ENCODE data around the gene MYLK2. TPM values are rescaled to one million over a fixed set of nuclear protein-coding genes. Genes with fewer than 3 reads are reported as not detected.

Gene MYLK2
- total RNA-seq, 2 experiments from 2014 or later, result not detected

DNA sequence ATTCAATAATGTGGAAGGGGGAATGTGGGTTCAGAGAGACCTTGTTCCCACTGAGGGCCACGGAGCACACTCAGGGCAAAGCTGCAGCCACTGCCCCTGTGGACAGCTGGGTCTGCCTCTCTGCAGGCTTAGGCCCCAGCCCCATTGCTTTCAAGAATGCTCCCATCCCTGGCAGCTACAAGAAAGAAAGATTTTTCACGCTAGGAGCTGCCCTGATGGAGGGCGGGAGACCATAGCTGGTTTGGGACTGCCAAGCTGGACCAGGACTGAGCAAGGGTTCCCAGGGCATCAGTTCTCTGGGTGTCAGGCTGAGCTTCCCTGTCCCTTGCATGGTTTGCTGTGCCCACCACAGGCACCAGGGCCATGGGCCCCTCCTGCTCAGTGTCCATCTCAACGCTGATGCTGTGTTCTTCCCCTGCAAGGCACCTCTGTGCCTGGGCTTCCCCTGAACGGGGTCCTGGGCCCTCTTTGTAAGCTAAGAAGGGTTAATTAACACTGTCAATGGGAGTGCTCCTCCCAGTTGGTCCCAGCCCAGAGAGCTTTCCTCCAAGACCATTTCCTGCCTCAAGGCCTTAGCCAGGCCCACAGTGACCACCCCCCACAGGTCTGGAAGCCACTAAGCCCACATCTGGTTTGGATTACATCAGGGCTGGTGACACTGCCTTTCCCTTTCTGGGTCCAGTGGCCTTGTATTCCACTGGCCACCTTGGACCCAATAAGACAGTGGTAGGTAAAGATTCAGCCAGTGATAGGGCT lies 17.9 kb downstream of the MYLK2 start:
- ChIA-PET POLR2A (no interaction called here), CTCF (no interaction called here)
- no peaks in the 10 kb centered on the region for H3K27me3 ChIP-seq (ENCODE audit: control insufficient read depth in 1 of 2, insufficient read depth in 2 of 2, low read length in 2 of 2)
- no peaks in the 10 kb centered on the region for H3K27me3 Mint-ChIP-seq
- intact Hi-C loops (cut with DNase I, micrococcal nuclease), result no loop called here
- H3K36me3 Mint-ChIP-seq (ENCODE audit: low read depth), result no peaks in the 10 kb centered on the region
- TF ChIP-seq, protein P1, sequence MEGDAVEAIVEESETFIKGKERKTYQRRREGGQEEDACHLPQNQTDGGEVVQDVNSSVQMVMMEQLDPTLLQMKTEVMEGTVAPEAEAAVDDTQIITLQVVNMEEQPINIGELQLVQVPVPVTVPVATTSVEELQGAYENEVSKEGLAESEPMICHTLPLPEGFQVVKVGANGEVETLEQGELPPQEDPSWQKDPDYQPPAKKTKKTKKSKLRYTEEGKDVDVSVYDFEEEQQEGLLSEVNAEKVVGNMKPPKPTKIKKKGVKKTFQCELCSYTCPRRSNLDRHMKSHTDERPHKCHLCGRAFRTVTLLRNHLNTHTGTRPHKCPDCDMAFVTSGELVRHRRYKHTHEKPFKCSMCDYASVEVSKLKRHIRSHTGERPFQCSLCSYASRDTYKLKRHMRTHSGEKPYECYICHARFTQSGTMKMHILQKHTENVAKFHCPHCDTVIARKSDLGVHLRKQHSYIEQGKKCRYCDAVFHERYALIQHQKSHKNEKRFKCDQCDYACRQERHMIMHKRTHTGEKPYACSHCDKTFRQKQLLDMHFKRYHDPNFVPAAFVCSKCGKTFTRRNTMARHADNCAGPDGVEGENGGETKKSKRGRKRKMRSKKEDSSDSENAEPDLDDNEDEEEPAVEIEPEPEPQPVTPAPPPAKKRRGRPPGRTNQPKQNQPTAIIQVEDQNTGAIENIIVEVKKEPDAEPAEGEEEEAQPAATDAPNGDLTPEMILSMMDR (IDR thresholded peaks at IDR 0.05), result no peak
- H3K27ac Mint-ChIP-seq, result no peak overlapping the region
- DNase-seq (no peak), ATAC-seq (ENCODE audit: poor library complexity) (no peak)
- H3K4me1 Mint-ChIP-seq (ENCODE audit: low read depth), result no peaks in the 10 kb centered on the region
- H3K36me3 ChIP-seq (ENCODE audit: insufficient read depth, low read length), result no peaks in the 10 kb centered on the region
- no peak overlapping the region for H3K27ac ChIP-seq (ENCODE audit: low read depth in 1 of 2, low read length in 2 of 2)
- H3K4me3 Mint-ChIP-seq, result no peak overlapping the region
- no peaks in the 10 kb centered on the region for H3K9me3 Mint-ChIP-seq
- H3K4me3 ChIP-seq (ENCODE audit: low read length), result no peak overlapping the region
- H3K4me1 ChIP-seq (ENCODE audit: insufficient read depth, low read length), result peaks cover 12% of the 10 kb centered on the region
- no peaks in the 10 kb centered on the region for H3K9me3 ChIP-seq (ENCODE audit: control insufficient read depth in 1 of 2, insufficient read depth in 1 of 2, low read length in 2 of 2)

- Mint-ChIP-seq H3K9me3 (no peaks in the 10 kb centered on the region), H3K4me3 (no peak overlapping the region), H3K27ac (no peak overlapping the region), H3K27me3 (no peaks in the 10 kb centered on the region), H3K36me3 (ENCODE audit: low read depth) (no peaks in the 10 kb centered on the region), H3K4me1 (ENCODE audit: low read depth) (no peaks in the 10 kb centered on the region)
- intact Hi-C loops (cut with DNase I, micrococcal nuclease), result no loop called here
- POLR2A ChIA-PET, result no interaction called here
- no peaks in the 10 kb centered on the region for H3K27me3 ChIP-seq (ENCODE audit: control insufficient read depth in 1 of 2, insufficient read depth in 2 of 2, low read length in 2 of 2)
- no peaks in the 10 kb centered on the region for H3K9me3 ChIP-seq (ENCODE audit: control insufficient read depth in 1 of 2, insufficient read depth in 1 of 2, low read length in 2 of 2)
- TF ChIP-seq, protein P1 (IDR thresholded peaks at IDR 0.05), result no peak
- DNase-seq, result no peak
- CTCF ChIA-PET, result no interaction called here
- no peak for ATAC-seq (ENCODE audit: poor library complexity)
- H3K27ac ChIP-seq (ENCODE audit: low read depth in 1 of 2, low read length in 2 of 2), result no peak overlapping the region
- no peak overlapping the region for H3K4me3 ChIP-seq (ENCODE audit: low read length)
- H3K36me3 ChIP-seq (ENCODE audit: insufficient read depth, low read length), result no peaks in the 10 kb centered on the region
- H3K4me1 ChIP-seq (ENCODE audit: insufficient read depth, low read length), result peaks cover 12% of the 10 kb centered on the region
Measured at GRCh38 chr20:31837896-31838397, 18.8 kb downstream of the MYLK2 start.

- no peak overlapping the region for H3K27ac Mint-ChIP-seq
- no peaks in the 10 kb centered on the region for H3K9me3 Mint-ChIP-seq
- ChIA-PET CTCF (interaction anchor here (0.7 kb wide), 1 partner anchor 255 kb away, joined by 4 read pairs; no protein-coding TSS in a partner anchor), POLR2A (no interaction called here)
- TF ChIP-seq, protein P1 (IDR thresholded peaks at IDR 0.05), result no peak
- H3K4me3 Mint-ChIP-seq, result no peak overlapping the region
- no peak for ATAC-seq (ENCODE audit: poor library complexity)
- Histone ChIP-seq H3K9me3 (ENCODE audit: control insufficient read depth in 1 of 2, insufficient read depth in 1 of 2, low read length in 2 of 2) (no peaks in the 10 kb centered on the region), H3K4me3 (ENCODE audit: low read length) (no peak overlapping the region), H3K4me1 (ENCODE audit: insufficient read depth, low read length) (peaks cover 12% of the 10 kb centered on the region), H3K36me3 (ENCODE audit: insufficient read depth, low read length) (no peaks in the 10 kb centered on the region), H3K27ac (ENCODE audit: low read depth in 1 of 2, low read length in 2 of 2) (no peak overlapping the region), H3K27me3 (ENCODE audit: control insufficient read depth in 1 of 2, insufficient read depth in 2 of 2, low read length in 2 of 2) (no peaks in the 10 kb centered on the region)
- no peaks in the 10 kb centered on the region for H3K36me3 Mint-ChIP-seq (ENCODE audit: low read depth)
- no peak for DNase-seq
- no peaks in the 10 kb centered on the region for H3K4me1 Mint-ChIP-seq (ENCODE audit: low read depth)
- intact Hi-C loops (cut with DNase I, micrococcal nuclease), result no loop called here
- no peaks in the 10 kb centered on the region for H3K27me3 Mint-ChIP-seq
Measured at GRCh38 chr20:31838646-31839292, 19.6 kb downstream of the MYLK2 start.
